ENCODE data around the gene RASGRF1.

GRCh38 chr15:78916088-78916487 is 174.5 kb downstream of the RASGRF1 start:
- TF ChIP-seq CTCF (IDR thresholded peaks at IDR 0.05; ENCODE audit: poor library complexity, severe bottlenecking) (no peak), REST (IDR thresholded peaks at IDR 0.05; ENCODE audit: borderline replicate concordance) (no peak), TAF1 (IDR thresholded peaks at IDR 0.05; ENCODE audit: low read depth) (no peak)

Data from neural cell (in vitro differentiated cells).